EL (cell line): ENCODE measurements around the gene KIAA0232.
"Not testable (repeated sequence)": the region's sequence is repeated elsewhere in the genome, so short reads cannot be mapped to it uniquely, and the experiment has no call there.

Source experiments
- DNase-seq: peaks from one replicate; pipeline ENCODE4 v3.0.0-alpha.2; 2016

Gene KIAA0232

GRCh38 chr4:6777636-6778281, 4.8 kb upstream of the KIAA0232 start:
- no peak for DNase-seq

DNA sequence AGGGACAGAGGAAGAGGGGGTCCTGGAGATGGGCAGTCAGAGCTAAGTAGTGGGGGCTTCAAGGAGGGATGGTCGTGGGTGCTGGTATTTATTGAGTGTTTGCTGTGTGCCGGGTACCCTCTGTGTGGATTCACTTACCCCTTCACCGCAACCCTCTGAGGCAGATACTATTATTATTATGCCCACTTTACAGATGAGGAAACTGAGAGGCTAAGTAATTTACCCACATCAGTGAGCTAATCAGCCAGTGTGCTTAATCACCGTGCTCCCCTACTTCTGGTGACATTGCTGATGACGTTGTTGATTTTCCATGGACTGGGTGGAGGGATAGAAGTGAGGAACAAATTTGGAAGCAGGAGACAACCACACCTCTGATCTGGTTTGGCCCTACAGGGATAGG, 4.1 kb upstream of the KIAA0232 start:
- DNase-seq, result no peak

- DNase-seq, result no peak
Observed at GRCh38 chr4:6779667-6780565, 2.6 kb upstream of the KIAA0232 start.

- DNase-seq, result no peak
Observed at GRCh38 chr4:6781113-6781512, 1.4 kb upstream of the KIAA0232 start.

- no peak for DNase-seq
Observed at GRCh38 chr4:6781561-6781960, 966 bp upstream of the KIAA0232 start.

DNA sequence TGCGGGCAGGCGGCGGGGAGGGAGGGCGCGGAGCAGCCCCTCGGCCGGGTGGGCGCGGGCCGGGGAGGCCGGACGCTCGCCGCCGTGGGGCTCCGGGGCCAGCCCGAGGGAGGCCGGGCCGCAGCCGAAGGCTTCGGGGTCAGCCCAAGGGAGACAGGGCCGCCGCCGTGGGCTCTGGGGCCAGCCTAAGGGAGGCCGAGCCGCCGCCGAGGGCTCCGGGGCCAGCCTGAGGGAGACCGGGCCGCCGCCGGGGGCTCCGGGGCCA, 251 bp downstream of the KIAA0232 start:
- DNase-seq, result no peak

GRCh38 chr4:6783111-6783981, 819 bp downstream of the KIAA0232 start:
- peak; percentile 89 for DNase-seq

- no peak for DNase-seq
Observed at GRCh38 chr4:6785572-6785925, 3.0 kb downstream of the KIAA0232 start.

DNA sequence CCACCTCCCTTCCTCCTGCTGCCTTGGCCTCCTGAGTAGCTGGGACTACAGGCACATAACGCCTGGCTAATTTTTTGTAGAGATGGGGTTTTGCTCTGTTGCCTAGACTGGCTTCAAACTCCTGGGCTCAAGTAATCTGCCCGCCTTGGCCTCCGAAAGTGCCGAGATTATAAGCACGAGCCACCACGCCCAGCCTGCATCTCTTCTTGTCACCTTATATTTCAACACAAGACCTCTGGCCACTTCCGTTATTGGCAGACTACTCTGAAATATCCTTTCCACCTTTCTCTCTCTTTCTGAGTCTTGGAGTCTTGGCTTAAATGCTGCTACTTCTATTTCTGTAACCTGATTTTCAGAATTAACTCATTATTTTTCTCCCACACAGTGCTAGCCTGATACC, 5.6 kb downstream of the KIAA0232 start:
- DNase-seq, result no peak

DNA sequence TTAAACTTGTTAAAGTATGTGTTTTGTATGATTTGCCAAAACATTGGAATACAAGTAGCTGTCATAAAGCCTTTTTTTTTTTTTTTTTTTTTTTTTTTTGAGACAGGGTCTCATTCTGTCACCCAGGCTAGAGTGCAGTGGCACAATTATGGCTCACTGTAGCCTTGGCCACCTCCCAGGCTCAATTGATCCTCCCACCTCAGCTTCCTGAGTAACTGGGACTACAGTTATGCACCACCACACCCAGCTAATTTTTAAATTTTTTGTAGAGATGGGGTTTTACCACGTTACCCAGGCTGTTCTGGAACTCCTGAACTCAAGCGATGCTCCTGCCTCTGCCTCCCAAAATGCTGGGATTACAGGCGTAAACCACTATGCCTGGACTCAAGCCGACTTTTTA, 8.7 kb downstream of the KIAA0232 start:
- DNase-seq, result not testable (repeated sequence)

DNA sequence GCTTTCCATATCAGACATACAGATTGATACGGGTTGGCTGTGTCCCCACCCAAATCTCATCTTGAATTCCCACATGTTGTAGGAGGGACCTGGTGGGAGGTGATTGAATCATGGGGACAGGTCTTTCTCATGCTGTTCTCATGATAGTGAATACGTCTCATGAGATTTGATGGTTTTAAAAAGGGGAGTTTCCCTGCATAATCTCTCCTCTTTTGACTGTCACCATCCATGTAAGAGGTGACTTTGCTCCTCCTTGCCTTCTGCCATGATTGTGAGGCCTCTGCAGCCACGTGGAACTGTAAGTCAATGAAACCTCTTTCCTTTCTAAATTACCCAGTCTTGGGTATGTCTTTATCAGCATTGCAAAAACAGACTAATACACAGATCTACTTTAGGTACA, 9.3 kb downstream of the KIAA0232 start:
- DNase-seq, result not testable (repeated sequence)

DNA sequence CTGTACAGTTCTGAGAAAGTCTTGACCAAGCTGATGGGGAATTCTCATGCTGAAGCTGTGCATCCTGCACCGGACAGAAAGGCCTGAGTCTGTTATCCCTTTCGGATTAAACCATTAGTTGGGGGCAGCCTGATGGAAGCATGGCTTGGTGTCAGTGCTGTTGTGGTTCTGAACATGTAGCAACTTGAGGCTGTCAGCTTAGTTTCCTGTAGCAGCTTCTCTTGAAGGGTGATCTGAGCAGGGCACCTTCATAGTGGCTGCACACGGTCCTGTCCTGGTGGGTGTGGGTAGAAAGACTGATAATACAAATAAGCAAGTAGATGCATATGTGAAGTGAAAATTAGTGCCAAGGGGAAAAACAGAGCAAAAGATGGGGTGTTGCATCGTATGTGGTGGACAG, 11.7 kb downstream of the KIAA0232 start:
- DNase-seq, result no peak

DNA sequence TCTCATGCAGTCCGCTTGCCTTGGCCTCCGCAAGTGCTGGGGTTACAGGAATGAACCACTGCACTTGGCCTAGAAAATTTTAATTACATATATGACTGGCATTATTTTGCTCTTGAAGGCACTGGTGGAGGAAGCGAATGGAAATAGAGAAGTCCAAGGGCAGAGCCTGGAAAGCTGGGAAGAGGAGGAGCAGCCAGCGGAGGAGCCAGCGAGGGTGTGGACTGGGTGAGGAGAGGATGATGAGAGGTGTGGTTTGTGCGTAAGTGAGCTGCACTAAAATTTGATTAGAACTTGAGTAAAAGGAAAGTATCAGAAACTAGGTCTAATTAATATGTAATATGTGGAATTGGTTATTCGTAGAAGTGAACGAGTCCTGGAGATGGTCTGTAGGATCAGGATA, 13.3 kb downstream of the KIAA0232 start:
- DNase-seq, result no peak

DNA sequence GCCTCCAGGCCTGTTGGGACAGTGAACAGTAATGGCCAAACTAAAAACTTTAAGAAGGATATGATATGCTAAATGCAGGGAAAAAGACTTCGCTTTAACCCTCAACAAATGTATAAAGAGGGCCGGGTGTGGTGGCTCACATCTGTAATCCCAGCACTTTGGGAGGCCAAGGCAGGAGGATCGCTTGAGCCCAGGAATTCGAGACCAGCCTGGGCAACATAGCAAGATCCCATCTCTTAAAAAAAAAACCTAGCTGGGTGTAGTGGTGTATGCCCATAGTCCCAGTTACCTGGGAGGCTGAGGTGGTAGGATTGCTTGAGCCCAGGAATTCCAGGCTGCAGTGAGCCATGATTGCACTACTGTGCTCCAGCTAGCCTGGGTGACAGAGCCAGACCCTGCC, 14.8 kb downstream of the KIAA0232 start:
- DNase-seq, result not testable (repeated sequence)

DNA sequence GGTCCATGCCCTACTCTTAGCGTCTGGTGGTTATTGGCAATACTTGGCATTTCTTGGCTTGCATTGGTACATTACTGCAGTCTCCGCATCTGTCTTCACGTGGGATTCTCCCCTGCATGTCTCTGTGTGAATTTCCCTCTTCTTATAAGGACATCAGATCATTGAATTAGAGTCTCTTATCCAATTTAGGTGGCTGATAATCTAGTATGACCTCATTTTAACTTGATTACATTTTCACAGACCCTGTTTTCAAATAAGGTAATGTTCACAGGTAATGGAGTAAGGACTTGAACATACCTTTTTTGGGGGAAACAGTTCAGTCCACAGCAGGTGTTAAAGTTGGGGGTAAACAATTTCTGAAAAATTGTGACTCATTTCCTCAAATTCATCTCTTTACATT, 16.6 kb downstream of the KIAA0232 start:
- DNase-seq, result no peak

DNA sequence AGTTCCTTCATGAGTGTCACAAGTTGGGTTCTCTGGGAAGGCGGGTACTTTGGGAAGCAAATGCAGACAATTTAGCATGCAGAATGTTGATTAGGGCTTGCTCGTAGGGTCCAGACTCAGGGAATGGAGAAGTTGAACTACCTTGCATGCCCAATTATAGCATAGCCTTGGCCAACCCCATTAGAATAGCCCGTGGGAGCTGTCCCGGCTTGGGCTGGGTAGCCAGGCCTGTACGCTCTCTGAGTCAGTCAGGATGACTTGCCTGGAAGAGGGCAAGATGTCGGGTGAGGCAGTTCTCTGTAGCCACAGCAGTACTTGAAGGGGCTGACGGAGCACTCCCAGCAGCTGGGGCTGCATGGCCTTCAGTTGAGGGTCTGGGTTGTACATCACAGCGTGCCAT, 19.5 kb downstream of the KIAA0232 start:
- DNase-seq, result no peak

GRCh38 chr4:6802626-6803025, 20.1 kb downstream of the KIAA0232 start:
- DNase-seq, result no peak

DNA sequence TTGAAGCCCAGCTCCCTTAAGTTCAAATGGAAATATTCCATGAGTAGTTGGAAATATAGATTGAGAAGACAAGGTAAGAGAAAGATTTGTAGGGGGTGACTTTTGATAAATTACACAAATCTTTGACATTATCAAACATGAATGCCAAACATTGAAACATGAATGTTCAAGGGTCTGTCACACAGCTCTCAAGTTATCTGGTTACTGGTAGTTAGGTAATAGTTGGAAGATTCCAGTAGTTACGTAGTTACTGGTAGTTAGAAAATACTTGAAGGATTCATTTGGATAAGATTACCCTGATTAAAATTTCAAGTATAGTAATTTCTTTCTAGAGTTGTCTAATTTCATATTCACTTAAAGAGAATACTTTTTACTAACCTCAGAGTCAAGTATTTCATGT, 20.7 kb downstream of the KIAA0232 start:
- DNase-seq, result no peak

DNA sequence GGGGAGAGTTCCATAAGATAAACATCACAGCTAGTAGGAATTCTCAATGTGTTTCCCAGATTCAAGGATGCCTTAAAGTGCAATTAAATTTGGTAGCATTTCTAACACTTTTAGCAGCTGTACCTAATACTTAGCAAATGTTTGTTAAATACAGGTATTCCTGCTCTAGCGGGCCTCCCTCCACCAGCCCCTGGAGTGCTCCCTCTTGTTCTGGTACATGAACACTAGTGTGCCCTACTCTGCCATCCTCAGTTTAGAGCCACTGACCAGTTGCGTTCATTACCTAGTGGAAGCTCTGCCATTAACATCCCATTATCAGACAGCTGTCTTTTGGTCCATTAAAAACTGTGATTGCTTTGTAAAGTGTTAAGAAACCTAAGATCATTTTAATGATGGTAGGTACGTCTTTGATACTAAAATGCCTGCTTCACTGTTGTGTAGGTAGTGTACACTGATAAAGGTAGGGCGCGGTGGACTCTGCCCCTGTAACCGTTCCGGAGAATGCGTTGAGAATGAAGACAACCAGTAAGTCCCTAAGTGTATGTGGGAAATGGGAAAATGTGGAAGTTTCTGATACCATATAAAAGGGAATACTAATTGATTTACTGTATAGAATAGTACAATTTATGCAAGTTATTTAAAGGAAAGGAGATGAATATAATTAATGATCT, 21.7 kb downstream of the KIAA0232 start:
- no peak for DNase-seq

DNA sequence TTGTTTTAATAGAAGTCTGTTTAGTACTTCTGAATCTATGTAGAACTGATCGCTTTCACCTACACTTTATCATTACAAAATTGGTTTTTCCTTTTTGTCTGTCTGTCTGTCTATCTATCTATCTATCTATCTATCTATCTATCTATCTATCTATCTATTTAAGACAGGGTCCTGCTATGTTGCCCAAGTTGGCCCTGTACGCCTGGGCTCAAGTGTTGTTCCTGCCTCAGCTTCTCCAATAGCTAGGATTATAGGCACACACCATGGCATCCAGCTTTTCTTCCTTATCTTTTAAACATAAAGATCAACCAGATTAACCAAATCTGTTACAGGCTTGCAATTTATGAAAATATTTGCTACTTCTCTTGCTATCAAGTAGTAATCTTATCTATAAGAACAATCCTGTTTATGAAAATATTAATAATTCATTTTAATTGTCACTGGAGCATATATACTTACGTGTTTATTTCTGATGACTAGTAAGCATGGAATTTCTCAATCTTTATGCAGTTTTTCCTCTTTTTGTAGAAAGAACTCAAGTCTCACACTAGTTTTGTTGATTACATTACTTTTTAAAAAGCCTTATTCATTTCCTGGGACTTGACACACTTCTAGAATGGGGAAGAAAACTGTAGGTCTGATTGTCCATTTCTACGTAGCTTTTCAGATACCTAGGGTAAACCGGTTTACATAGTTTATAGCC, 24.5 kb downstream of the KIAA0232 start:
- peak; percentile 24 for DNase-seq

- no peak for DNase-seq
Observed at GRCh38 chr4:6808259-6808658, 25.7 kb downstream of the KIAA0232 start.

- DNase-seq, result no peak
Observed at GRCh38 chr4:6811165-6811564, 28.6 kb downstream of the KIAA0232 start.

DNA sequence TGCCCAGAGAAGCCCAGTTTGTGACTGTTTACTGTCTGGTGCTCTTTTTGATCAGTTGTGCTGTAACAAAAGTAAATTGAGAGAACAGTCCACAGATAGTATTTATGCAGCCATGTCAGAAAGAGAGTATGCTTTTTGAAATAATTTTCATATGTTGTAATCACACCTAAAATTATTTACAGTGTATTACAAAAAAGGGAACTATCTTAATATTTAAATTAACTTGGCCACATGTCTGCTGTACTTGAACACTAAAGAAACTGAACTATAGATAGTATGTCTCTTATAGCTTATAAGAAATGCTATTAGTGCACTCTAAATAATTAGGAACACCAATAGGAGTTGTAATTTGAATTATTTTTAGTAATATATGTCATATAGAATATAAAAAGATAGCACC, 30.2 kb downstream of the KIAA0232 start:
- no peak for DNase-seq
